Astrocyte (in vitro differentiated cells and primary cell): ENCODE results near the gene NEURL2.

Source experiments
- CTCF ChIP-seq: IDR thresholded peaks from 2 replicates; pipeline ENCODE4 v1.5.1; 2011; ENCODE audit warnings: low read depth, mild to moderate bottlenecking, inconsistent platforms, low read length, moderate library complexity; ENCODE audit not compliant: insufficient read depth
- EZH2 ChIP-seq: IDR thresholded peaks from 2 replicates; pipeline ENCODE4 v1.6.1; 2012; ENCODE audit warnings: mild to moderate bottlenecking, low read length, inconsistent platforms; ENCODE audit not compliant: insufficient read depth

GRCh38 chr20:45938727-45939438, 47.9 kb upstream of the NEURL2 start:
- TF ChIP-seq EZH2: no peak
- TF ChIP-seq CTCF: no peak
